Fibroblast of villous mesenchyme (primary cell): ENCODE data around the gene PLEKHO2. TPM values are rescaled to one million over a fixed set of nuclear protein-coding genes. Genes with fewer than 3 reads are reported as not detected.

ENCODE experiments used
- DNase-seq: peaks from one replicate; pipeline ENCODE4 v3.0.0-alpha.2; 2010; ENCODE audit warnings: low read depth
- H3K4me3 ChIP-seq: 2 replicates; pipeline ENCODE4 v1.5.1; 2011; ENCODE audit warnings: low read depth, mild to moderate bottlenecking, low read length
- CTCF ChIP-seq: IDR thresholded peaks from 2 replicates; pipeline ENCODE4 v1.5.1; 2012; ENCODE audit warnings: low read depth, mild to moderate bottlenecking, low read length; ENCODE audit not compliant: insufficient read depth
- total RNA-seq: library from RNA; depleted of rRNA; stranded (reverse); fragments of >200 nt; gene quantifications from 2 replicates; pipeline ENCODE4 v1.2.3, GENCODE V29; 2012

The PLEKHO2 gene
- total RNA-seq, 1 donor, result 48.8 TPM

GRCh38 chr15:64844576-64845145, 2.9 kb downstream of the PLEKHO2 start:
- H3K4me3 ChIP-seq, result peak overlapping the region; percentile 98
- DNase-seq, result peak; percentile 28
- TF ChIP-seq CTCF, result no peak

DNA sequence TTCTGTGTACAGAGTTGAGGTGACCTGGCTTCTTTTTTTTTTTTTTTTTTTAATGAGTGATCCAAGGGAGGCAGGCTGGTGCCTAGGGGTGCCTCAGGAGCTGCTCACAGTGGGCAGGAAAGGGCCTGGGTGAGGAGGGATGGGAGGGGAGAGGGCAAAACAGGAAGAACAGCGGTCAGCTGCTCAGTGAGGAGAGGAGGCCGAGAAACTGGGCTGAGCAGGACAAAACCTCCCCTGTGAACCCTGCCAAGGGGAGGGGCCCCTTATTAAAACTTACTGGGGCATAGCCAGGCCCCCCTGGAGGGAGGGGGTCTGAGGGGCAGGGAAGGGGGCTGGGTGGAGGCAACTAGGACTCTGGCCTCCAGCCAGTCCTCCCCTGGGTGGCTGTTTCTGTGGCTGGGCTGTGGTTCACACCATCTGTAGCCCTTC, 3.5 kb downstream of the PLEKHO2 start:
- TF ChIP-seq CTCF, result no peak
- peak; percentile 51 for DNase-seq
- peak overlapping the region; percentile 98 for H3K4me3 ChIP-seq

- peak; percentile 38 for DNase-seq
- no peak for TF ChIP-seq CTCF
- H3K4me3 ChIP-seq, result peak overlapping the region; percentile 98
These were observed 4.3 kb downstream of the PLEKHO2 start for GRCh38 chr15:64845831-64846595.

- no peak for TF ChIP-seq CTCF
- DNase-seq, result no peak
- no peak overlapping the region for H3K4me3 ChIP-seq
These were observed 5.3 kb downstream of the PLEKHO2 start for GRCh38 chr15:64847016-64847415.

DNA sequence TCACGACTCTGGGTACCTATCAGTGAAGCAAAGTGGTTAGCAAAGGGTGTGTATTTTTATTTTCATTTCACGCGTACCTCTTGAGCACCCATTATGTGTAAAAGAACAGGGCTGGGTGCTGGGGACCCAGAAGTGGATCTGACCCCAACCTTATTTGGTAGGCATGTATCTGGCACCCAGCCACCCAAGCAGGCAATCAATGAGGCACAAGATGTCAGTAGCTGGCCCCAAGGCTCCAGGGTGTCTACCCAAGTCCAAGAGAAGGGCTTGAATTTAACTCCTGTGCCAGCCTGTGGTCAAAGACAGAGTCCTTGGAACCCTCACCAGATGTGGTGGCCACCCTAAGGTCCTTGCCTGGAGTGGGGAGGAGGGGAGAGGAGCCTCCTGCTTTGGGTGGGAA, 5.7 kb downstream of the PLEKHO2 start:
- TF ChIP-seq CTCF, result no peak
- DNase-seq, result no peak
- no peak overlapping the region for H3K4me3 ChIP-seq

- H3K4me3 ChIP-seq, result no peak overlapping the region
These were observed 6.4 kb downstream of the PLEKHO2 start for GRCh38 chr15:64847876-64848716.

More at GRCh38 chr15:64847876-64848716, 6.4 kb downstream of the PLEKHO2 start:
- no peak for TF ChIP-seq CTCF
- no peak for DNase-seq
